GM12875 (cell line): ENCODE results near the gene METTL21A.

Experiments
- H3K4me3 ChIP-seq: one replicate; pipeline ENCODE4 v1.5.1; 2011; ENCODE audit warnings: low read depth, low read length, control low read depth
- CTCF ChIP-seq: IDR thresholded peaks from 2 replicates; pipeline ENCODE4 v1.5.1; 2011; ENCODE audit warnings: low read depth, mild to moderate bottlenecking, control low read depth, inconsistent platforms, low read length, moderate library complexity, borderline replicate concordance; ENCODE audit not compliant: insufficient read depth

The METTL21A gene

GRCh38 chr2:207593277-207593676 is 31.9 kb downstream of the METTL21A start:
- no peak for TF ChIP-seq CTCF
- H3K4me3 ChIP-seq, result no peak overlapping the region

- no peak overlapping the region for H3K4me3 ChIP-seq
- no peak for TF ChIP-seq CTCF
Measured at GRCh38 chr2:207589143-207589542, 36.1 kb downstream of the METTL21A start.

- H3K4me3 ChIP-seq, result no peak overlapping the region
- TF ChIP-seq CTCF, result no peak
Measured at GRCh38 chr2:207587305-207587704, 37.9 kb downstream of the METTL21A start.

GRCh38 chr2:207584952-207585351 is 40.2 kb downstream of the METTL21A start:
- no peak overlapping the region for H3K4me3 ChIP-seq
- TF ChIP-seq CTCF, result no peak

GRCh38 chr2:207571370-207571769 is 53.8 kb downstream of the METTL21A start:
- H3K4me3 ChIP-seq, result no peak overlapping the region
- no peak for TF ChIP-seq CTCF

GRCh38 chr2:207567671-207568070 is 57.5 kb downstream of the METTL21A start:
- H3K4me3 ChIP-seq, result no peak overlapping the region
- no peak for TF ChIP-seq CTCF

- TF ChIP-seq CTCF, result no peak
Measured at GRCh38 chr2:207565736-207566500, 59.3 kb downstream of the METTL21A start.

More at GRCh38 chr2:207565736-207566500, 59.3 kb downstream of the METTL21A start:
- H3K4me3 ChIP-seq, result no peak overlapping the region
